22Rv1 (cell line): ENCODE data around the gene NOL4L.

ENCODE experiments used
- ZFX ChIP-seq: fragments of 450-650 bp; IDR thresholded peaks from 2 replicates; pipeline ENCODE4 v1.6.1; 2017; ENCODE audit warnings: antibody characterized with exemption, borderline replicate concordance
- TF ChIP-seq, protein P1 (sequence below): fragments of 450-650 bp; IDR thresholded peaks from 2 replicates; pipeline ENCODE4 v1.5.1; 2017; ENCODE audit warnings: mild to moderate bottlenecking

DNA sequence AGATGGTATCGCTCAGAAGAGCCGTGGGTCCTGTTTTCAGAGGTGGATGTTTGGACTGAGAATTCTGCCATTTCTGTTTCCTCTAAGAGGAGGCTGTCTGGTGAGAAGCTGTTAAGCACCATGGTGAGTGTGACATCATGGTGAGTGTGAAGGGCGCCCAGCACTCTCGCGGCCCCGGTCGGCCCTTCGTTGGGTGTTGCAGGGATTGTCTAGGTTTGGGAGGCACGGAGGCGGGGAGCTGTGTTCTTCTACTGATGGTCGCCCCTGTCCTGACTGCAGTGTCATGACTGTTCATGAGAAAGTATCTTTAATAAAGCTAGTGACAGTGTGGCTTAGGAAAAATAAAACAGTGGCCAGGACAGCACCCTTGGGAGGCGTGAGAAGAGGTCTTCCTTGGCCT is 70.4 kb downstream of the NOL4L start:
- TF ChIP-seq, protein P1, sequence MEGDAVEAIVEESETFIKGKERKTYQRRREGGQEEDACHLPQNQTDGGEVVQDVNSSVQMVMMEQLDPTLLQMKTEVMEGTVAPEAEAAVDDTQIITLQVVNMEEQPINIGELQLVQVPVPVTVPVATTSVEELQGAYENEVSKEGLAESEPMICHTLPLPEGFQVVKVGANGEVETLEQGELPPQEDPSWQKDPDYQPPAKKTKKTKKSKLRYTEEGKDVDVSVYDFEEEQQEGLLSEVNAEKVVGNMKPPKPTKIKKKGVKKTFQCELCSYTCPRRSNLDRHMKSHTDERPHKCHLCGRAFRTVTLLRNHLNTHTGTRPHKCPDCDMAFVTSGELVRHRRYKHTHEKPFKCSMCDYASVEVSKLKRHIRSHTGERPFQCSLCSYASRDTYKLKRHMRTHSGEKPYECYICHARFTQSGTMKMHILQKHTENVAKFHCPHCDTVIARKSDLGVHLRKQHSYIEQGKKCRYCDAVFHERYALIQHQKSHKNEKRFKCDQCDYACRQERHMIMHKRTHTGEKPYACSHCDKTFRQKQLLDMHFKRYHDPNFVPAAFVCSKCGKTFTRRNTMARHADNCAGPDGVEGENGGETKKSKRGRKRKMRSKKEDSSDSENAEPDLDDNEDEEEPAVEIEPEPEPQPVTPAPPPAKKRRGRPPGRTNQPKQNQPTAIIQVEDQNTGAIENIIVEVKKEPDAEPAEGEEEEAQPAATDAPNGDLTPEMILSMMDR, result no peak
- no peak for TF ChIP-seq ZFX
